Sigmoid colon (tissue), 7 donors: ENCODE results near the gene GSK3B. TPM values are rescaled to one million over a fixed set of nuclear protein-coding genes. Genes with fewer than 3 reads are reported as not detected.

Source experiments
- DNase-seq: peaks from one replicate; pipeline ENCODE4 v3.0.0-alpha.2; 2019
- H3K27ac ChIP-seq, 4 donors: fragments of 200-600 bp; sonication (generic); one replicate each; pipeline ENCODE4 v1.5.1; 2016 to 2019; ENCODE audit warnings: mild to moderate bottlenecking in 1 of 4
- H3K27me3 ChIP-seq, 3 donors: fragments of 200-600 bp; sonication (generic); one replicate each; pipeline ENCODE4 v1.5.1; 2019; ENCODE audit warnings: mild to moderate bottlenecking in 1 of 3
- H3K36me3 ChIP-seq, 4 donors: fragments of 200-600 bp; sonication (generic); one replicate each; pipeline ENCODE4 v1.5.1; 2016 to 2019
- H3K4me1 ChIP-seq, 4 donors: fragments of 200-600 bp; sonication (generic); one replicate each; pipeline ENCODE4 v1.5.1; 2017 to 2019
- H3K4me3 ChIP-seq, 4 donors: fragments of 200-600 bp; sonication (generic); one replicate each; pipeline ENCODE4 v1.5.1; 2017 to 2019; ENCODE audit warnings: mild to moderate bottlenecking in 2 of 4, moderate library complexity in 1 of 4
- H3K9me3 ChIP-seq, 4 donors: fragments of 200-600 bp in 3 of 4; sonication (generic) in 3 of 4; one replicate each; pipeline versions ENCODE4 v1.5.1 to v1.6.1; 2013 to 2019
- CTCF ChIP-seq, 4 experiments: fragments of 450-650 bp in 3 of 4; fragments of 200-600 bp in 1 of 4; IDR thresholded peaks; one replicate each; pipeline ENCODE4 v1.5.1; 2016 to 2019; ENCODE audit warnings: antibody characterized with exemption in 4 of 4, mild to moderate bottlenecking in 3 of 4, moderate library complexity in 2 of 4
- EP300 ChIP-seq, 4 donors: sonication (generic); formaldehyde crosslinking; IDR thresholded peaks; one replicate each; pipeline ENCODE4 v1.6.1; 2017; ENCODE audit warnings: antibody characterized with exemption in 4 of 4
- POLR2A ChIP-seq, 2 donors: fragments of 450-650 bp; IDR thresholded peaks; one replicate each; pipeline ENCODE4 v1.6.1; 2016; ENCODE audit warnings: antibody characterized with exemption in 2 of 2, mild to moderate bottlenecking in 2 of 2, moderate library complexity in 2 of 2
- POLR2AphosphoS5 ChIP-seq, 4 donors: sonication (generic); formaldehyde crosslinking; IDR thresholded peaks; one replicate each; pipeline ENCODE4 v1.6.1; 2017; ENCODE audit warnings: antibody characterized with exemption in 4 of 4
- WGBS, 2 donors: extraction: QIAGEN DNeasy Blood & Tissue Kit; methylation state at CpG; one replicate each; pipeline ENCODE4 v1.1.7; 2013; 5-methylcytosine and 5-hydroxymethylcytosine counted together
- intact Hi-C: fragments of 100-400 bp; cut with DNase I; formaldehyde crosslinking; loops from one replicate; pipeline ENCODE4 v1.15.1; 2023
- polyA plus RNA-seq, 3 donors: library from polyadenylated mRNA; stranded (reverse); fragments of 200-250 nt; gene quantifications; one replicate each; pipeline ENCODE4 v1.2.3, GENCODE V29; 2013
- total RNA-seq, 4 donors: library from RNA; depleted of rRNA; stranded (reverse); fragments of >200 nt; gene quantifications; one replicate each; pipeline ENCODE4 v1.1.0, GENCODE V29; 2016
- donor health status: healthy with polysubstance abuse.
- donor health status: Bipolar disorder and iron deficiency.
- donor health status: healthy.

GSK3B gene
- total and polyA plus RNA-seq, 7 donors: 11.4 to 36.8 (median 23.2) TPM

- intact Hi-C loops: no loop called here
- Histone ChIP-seq H3K36me3 (no peaks in the 10 kb centered on the region), H3K27me3 (no peaks in the 10 kb centered on the region), H3K4me3 (no peak overlapping the region), H3K4me1 (no peaks in the 10 kb centered on the region), H3K9me3 (no peaks in the 10 kb centered on the region), H3K27ac (no peak overlapping the region)
- DNase-seq: no peak
- WGBS, 2 donors: 72 to 77% methylated on average over 2 of the region's 2 CpGs
- TF ChIP-seq POLR2AphosphoS5 (IDR thresholded peaks at IDR 0.05): no peak
These were observed 43.3 kb upstream of the GSK3B start for GRCh38 chr3:120137548-120137947.

- Histone ChIP-seq H3K27me3 (no peaks in the 10 kb centered on the region), H3K27ac (no peak overlapping the region), H3K4me1 (no peaks in the 10 kb centered on the region), H3K4me3 (no peak overlapping the region), H3K9me3 (no peaks in the 10 kb centered on the region), H3K36me3 (no peaks in the 10 kb centered on the region)
- TF ChIP-seq CTCF (IDR thresholded peaks at IDR 0.05) (no peak), POLR2AphosphoS5 (IDR thresholded peaks at IDR 0.05) (no peak)
- 89 to 94% methylated on average over 3 of the region's 3 CpGs for whole genome bisulfite sequencing, 2 donors
- intact Hi-C loops: no loop called here
- no peak for DNase-seq
These were observed 36.4 kb upstream of the GSK3B start for GRCh38 chr3:120130656-120131055.

GRCh38 chr3:120129718-120130513, 35.7 kb upstream of the GSK3B start:
- DNase-seq: no peak
- TF ChIP-seq EP300 (IDR thresholded peaks at IDR 0.05) (no peak), POLR2AphosphoS5 (IDR thresholded peaks at IDR 0.05) (no peak), CTCF (IDR thresholded peaks at IDR 0.05) (no peak), POLR2A (IDR thresholded peaks at IDR 0.05) (no peak)
- Histone ChIP-seq H3K36me3 (no peaks in the 10 kb centered on the region), H3K27me3 (no peaks in the 10 kb centered on the region), H3K27ac (no peak overlapping the region), H3K9me3 (no peaks in the 10 kb centered on the region), H3K4me3 (no peak overlapping the region), H3K4me1 (no peaks in the 10 kb centered on the region)
- intact Hi-C loops: no loop called here
- 87 to 89% methylated on average over 2 of the region's 2 CpGs for WGBS, 2 donors

GRCh38 chr3:120129051-120129450, 34.8 kb upstream of the GSK3B start:
- Histone ChIP-seq H3K4me1 (no peaks in the 10 kb centered on the region), H3K27ac (no peak overlapping the region), H3K9me3 (no peaks in the 10 kb centered on the region), H3K4me3 (no peak overlapping the region), H3K27me3 (no peaks in the 10 kb centered on the region), H3K36me3 (no peaks in the 10 kb centered on the region)
- intact Hi-C loops: no loop called here
- DNase-seq: no peak
- WGBS, 2 donors: 94 to 95% methylated on average over 1 of the region's 1 CpG
- TF ChIP-seq CTCF (IDR thresholded peaks at IDR 0.05): no peak
- no peak for TF ChIP-seq POLR2A (IDR thresholded peaks at IDR 0.05)
- TF ChIP-seq POLR2AphosphoS5 (IDR thresholded peaks at IDR 0.05): no peak
- no peak for TF ChIP-seq EP300 (IDR thresholded peaks at IDR 0.05)

GRCh38 chr3:120125992-120126391, 31.7 kb upstream of the GSK3B start:
- H3K9me3 ChIP-seq: no peaks in the 10 kb centered on the region
- intact Hi-C loops: no loop called here
- H3K36me3 ChIP-seq: no peaks in the 10 kb centered on the region
- TF ChIP-seq POLR2AphosphoS5 (IDR thresholded peaks at IDR 0.05) (no peak), CTCF (IDR thresholded peaks at IDR 0.05) (no peak), EP300 (IDR thresholded peaks at IDR 0.05) (no peak), POLR2A (IDR thresholded peaks at IDR 0.05) (no peak)
- no peak overlapping the region for H3K4me3 ChIP-seq
- DNase-seq: no peak
- H3K4me1 ChIP-seq: no peaks in the 10 kb centered on the region
- no peaks in the 10 kb centered on the region for H3K27me3 ChIP-seq
- no peak overlapping the region for H3K27ac ChIP-seq
